GM21515 (cell line): ENCODE results near the gene SGMS2.

Experiments
- ATAC-seq: cut with Tn5 transposase; IDR thresholded peaks from one replicate; pipeline ENCODE4 v1.9.1; 2021; ENCODE audit not compliant: unreplicated experiment

The SGMS2 gene

GRCh38 chr4:107828315-107829090 is 3.8 kb downstream of the SGMS2 start:
- ATAC-seq: no peak

- no peak for ATAC-seq
These were observed 6.4 kb downstream of the SGMS2 start for GRCh38 chr4:107831140-107831539.

GRCh38 chr4:107832275-107832807 is 7.6 kb downstream of the SGMS2 start:
- ATAC-seq: no peak

- no peak for ATAC-seq
These were observed 9.6 kb downstream of the SGMS2 start for GRCh38 chr4:107834241-107834794.

- no peak for ATAC-seq
These were observed 10.7 kb downstream of the SGMS2 start for GRCh38 chr4:107835406-107835805.

GRCh38 chr4:107837317-107837716 is 12.6 kb downstream of the SGMS2 start:
- ATAC-seq: no peak

GRCh38 chr4:107837776-107838618 is 13.3 kb downstream of the SGMS2 start:
- ATAC-seq: no peak

- ATAC-seq: no peak
These were observed 14.3 kb downstream of the SGMS2 start for GRCh38 chr4:107838861-107839565.

- ATAC-seq: no peak
These were observed 18.7 kb downstream of the SGMS2 start for GRCh38 chr4:107843391-107843790.

GRCh38 chr4:107845681-107846080 is 20.9 kb downstream of the SGMS2 start:
- no peak for ATAC-seq

GRCh38 chr4:107850438-107850837 is 25.7 kb downstream of the SGMS2 start:
- ATAC-seq: no peak

- ATAC-seq: no peak
These were observed 29.0 kb downstream of the SGMS2 start for GRCh38 chr4:107853444-107854355.

GRCh38 chr4:107854356-107855022 is 29.8 kb downstream of the SGMS2 start:
- no peak for ATAC-seq

GRCh38 chr4:107855723-107856122 is 31.0 kb downstream of the SGMS2 start:
- no peak for ATAC-seq

- ATAC-seq: no peak
These were observed 32.2 kb downstream of the SGMS2 start for GRCh38 chr4:107856901-107857300.

GRCh38 chr4:107857741-107858140 is 33.0 kb downstream of the SGMS2 start:
- no peak for ATAC-seq

- no peak for ATAC-seq
These were observed 33.5 kb downstream of the SGMS2 start for GRCh38 chr4:107858158-107858742.

GRCh38 chr4:107862658-107863057 is 37.9 kb downstream of the SGMS2 start:
- ATAC-seq: no peak

- ATAC-seq: no peak
These were observed 38.7 kb downstream of the SGMS2 start for GRCh38 chr4:107863416-107863815.
